NCI-H2107 (cell line): Measurements from ENCODE around the gene CSMD2.
"Not testable (repeated sequence)": the region's sequence is repeated elsewhere in the genome, so short reads cannot be mapped to it uniquely, and the experiment has no call there.

ENCODE experiments used
- DNase-seq: peaks from one replicate; lab custom pipeline; 2025; lab: John Stamatoyannopoulos, UW

Gene CSMD2

GRCh38 chr1:34108269-34108668, 56.8 kb downstream of the CSMD2 start:
- DNase-seq = no peak

- no peak for DNase-seq
Observed at GRCh38 chr1:34101151-34101550, 63.9 kb downstream of the CSMD2 start.

- no peak for DNase-seq
Observed at GRCh38 chr1:34100332-34100731, 64.7 kb downstream of the CSMD2 start.

- DNase-seq = not testable (repeated sequence)
Observed at GRCh38 chr1:34092399-34092798, 72.6 kb downstream of the CSMD2 start.

- DNase-seq = no peak
Observed at GRCh38 chr1:34089731-34090130, 75.3 kb downstream of the CSMD2 start.

- no peak for DNase-seq
Observed at GRCh38 chr1:34087986-34088385, 77.0 kb downstream of the CSMD2 start.

GRCh38 chr1:34086561-34086960, 78.5 kb downstream of the CSMD2 start:
- DNase-seq = no peak

- DNase-seq = no peak
Observed at GRCh38 chr1:34083974-34084373, 81.1 kb downstream of the CSMD2 start.

- DNase-seq = not testable (repeated sequence)
Observed at GRCh38 chr1:34082085-34082670, 82.9 kb downstream of the CSMD2 start.

- no peak for DNase-seq
Observed at GRCh38 chr1:34078383-34078782, 86.6 kb downstream of the CSMD2 start.

GRCh38 chr1:34075576-34075975, 89.5 kb downstream of the CSMD2 start:
- no peak for DNase-seq

- no peak for DNase-seq
Observed at GRCh38 chr1:34073028-34073695, 91.9 kb downstream of the CSMD2 start.

GRCh38 chr1:34070201-34070836, 94.7 kb downstream of the CSMD2 start:
- no peak for DNase-seq

GRCh38 chr1:34066981-34067603, 97.9 kb downstream of the CSMD2 start:
- DNase-seq = no peak

- no peak for DNase-seq
Observed at GRCh38 chr1:34066166-34066565, 98.9 kb downstream of the CSMD2 start.

GRCh38 chr1:34065498-34065897, 99.5 kb downstream of the CSMD2 start:
- DNase-seq = no peak

GRCh38 chr1:34060901-34061415, 104.1 kb downstream of the CSMD2 start:
- no peak for DNase-seq

- no peak for DNase-seq
Observed at GRCh38 chr1:34060187-34060730, 104.8 kb downstream of the CSMD2 start.

- DNase-seq = no peak
Observed at GRCh38 chr1:34057347-34058130, 107.5 kb downstream of the CSMD2 start.

- DNase-seq = no peak
Observed at GRCh38 chr1:34055818-34056217, 109.2 kb downstream of the CSMD2 start.

GRCh38 chr1:34054920-34055319, 110.1 kb downstream of the CSMD2 start:
- DNase-seq = no peak

GRCh38 chr1:34053660-34054059, 111.4 kb downstream of the CSMD2 start:
- no peak for DNase-seq
